SJCRH30 (cell line): Measurements from ENCODE around the gene KRTCAP2. TPM values are rescaled to one million over a fixed set of nuclear protein-coding genes. Genes with fewer than 3 reads are reported as not detected.

Experiments used
- DNase-seq, 2 experiments: peaks; one replicate each; pipeline ENCODE4 v3.0.0-alpha.2; 2015 to 2020
- H3K27ac ChIP-seq: fragments of 250-450 bp; sonication (Bioruptor Pico); 2 replicates; pipeline ENCODE4 v1.5.1; 2020; ENCODE audit warnings: mild to moderate bottlenecking, moderate library complexity
- H3K27me3 ChIP-seq: fragments of 250-450 bp; sonication (Bioruptor Pico); 2 replicates; pipeline ENCODE4 v1.5.1; 2020; ENCODE audit warnings: mild to moderate bottlenecking, moderate library complexity
- H3K36me3 ChIP-seq: fragments of 250-450 bp; sonication (Bioruptor Pico); 2 replicates; pipeline ENCODE4 v1.5.1; 2020; ENCODE audit warnings: mild to moderate bottlenecking, moderate library complexity
- H3K4me1 ChIP-seq: fragments of 250-450 bp; sonication (Bioruptor Pico); 2 replicates; pipeline ENCODE4 v1.5.1; 2020; ENCODE audit warnings: mild to moderate bottlenecking, moderate library complexity
- H3K4me3 ChIP-seq: fragments of 250-450 bp; sonication (Bioruptor Pico); 2 replicates; pipeline ENCODE4 v1.5.1; 2020; ENCODE audit warnings: mild to moderate bottlenecking, moderate library complexity
- H3K9me3 ChIP-seq: fragments of 250-450 bp; sonication (Bioruptor Pico); replicated peaks from 2 replicates; pipeline ENCODE4 v1.5.1; 2020; ENCODE audit warnings: mild to moderate bottlenecking, moderate library complexity
- total RNA-seq: library from RNA; depleted of rRNA; stranded (reverse); fragments of >200 nt; shearing (Covaris generic); gene quantifications from 2 replicates; pipeline ENCODE4 v1.2.3, GENCODE V29; 2014

KRTCAP2 gene
- total RNA-seq, 1 experiment from 2014 or later: 90.9 TPM

DNA sequence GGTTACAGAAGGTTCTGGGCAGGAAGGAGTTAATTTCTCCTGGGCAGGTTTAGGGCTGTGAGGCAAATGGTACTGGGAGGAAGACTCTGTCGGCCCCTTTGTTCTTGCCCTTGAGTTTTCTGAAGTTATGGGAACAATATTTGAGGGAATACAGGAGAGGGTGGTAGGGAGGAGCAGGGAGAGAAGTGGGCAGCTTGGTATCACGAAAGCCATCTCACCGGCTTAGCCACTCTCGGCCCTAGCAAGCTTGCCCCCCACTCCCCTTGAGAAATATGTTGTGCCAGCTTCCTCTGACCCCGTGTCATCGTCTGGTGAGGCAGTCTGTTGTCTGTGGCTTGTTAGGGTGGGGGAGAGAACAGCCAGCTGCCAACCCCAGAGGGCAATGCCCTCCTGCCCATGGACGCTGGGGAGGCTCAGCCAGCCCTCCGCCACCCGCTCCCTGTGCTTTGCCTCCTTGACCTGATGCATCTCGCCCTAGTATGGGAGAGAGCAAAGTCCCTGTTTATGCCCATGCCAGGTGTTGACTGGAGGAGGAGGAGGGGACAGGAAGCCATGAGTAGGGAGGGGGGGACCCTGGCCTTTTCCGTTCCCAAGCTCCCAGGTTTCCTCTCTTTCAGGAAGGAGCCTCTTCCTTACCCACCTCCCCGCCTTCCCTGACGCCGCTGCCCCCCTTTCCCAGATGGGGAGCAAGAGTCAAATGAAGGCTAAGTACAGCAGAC, 44.2 kb downstream of the KRTCAP2 start:
- H3K36me3 ChIP-seq: no peaks in the 10 kb centered on the region
- no peak overlapping the region for H3K27ac ChIP-seq
- DNase-seq: no peak
- peaks cover 49% of the 10 kb centered on the region for H3K4me1 ChIP-seq
- H3K27me3 ChIP-seq: peaks cover 11% of the 10 kb centered on the region; the same call in 1 of the 2 replicates
- no peaks in the 10 kb centered on the region for H3K9me3 ChIP-seq
- H3K4me3 ChIP-seq: no peak overlapping the region; the same call in 1 of the 2 replicates

DNA sequence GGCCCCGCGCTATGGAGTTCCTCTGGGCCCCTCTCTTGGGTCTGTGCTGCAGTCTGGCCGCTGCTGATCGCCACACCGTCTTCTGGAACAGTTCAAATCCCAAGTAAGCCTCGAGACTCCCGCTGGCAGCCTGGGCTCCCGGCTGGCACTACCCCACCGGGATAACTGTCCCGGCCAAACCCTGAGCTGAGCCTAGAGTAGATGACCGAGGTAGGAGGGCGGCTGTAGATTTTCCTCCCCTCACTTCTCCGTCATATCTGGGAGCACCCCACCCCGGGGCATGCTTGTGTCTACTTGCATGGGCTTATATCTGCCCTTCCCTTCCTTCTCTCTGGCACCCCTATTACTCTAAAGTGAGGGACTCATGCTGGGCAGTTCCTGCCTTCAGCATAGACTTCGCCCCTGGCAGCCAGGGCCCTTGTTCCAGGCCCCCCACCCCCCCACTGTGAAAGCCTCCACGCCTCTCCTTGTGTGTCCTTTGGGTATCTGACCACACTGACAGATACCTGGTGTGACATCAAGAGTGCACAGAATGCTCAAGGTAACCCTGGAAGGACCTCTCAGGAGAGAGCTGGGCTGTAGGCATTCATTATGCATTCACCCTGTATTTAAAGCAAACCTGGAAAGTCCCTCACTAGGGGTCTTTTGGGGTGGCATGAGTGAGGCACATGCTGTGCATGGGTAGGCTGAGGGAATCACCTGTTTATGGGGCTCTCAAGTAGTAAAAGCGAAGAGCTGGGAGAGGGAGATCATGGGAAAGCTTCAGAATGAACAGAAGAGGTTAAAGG, 44.9 kb downstream of the KRTCAP2 start:
- Histone ChIP-seq H3K4me3 (peak overlapping the region; percentile 58), H3K9me3 (no peaks in the 10 kb centered on the region), H3K4me1 (peaks cover 52% of the 10 kb centered on the region), H3K27ac (no peak overlapping the region), H3K27me3 (peaks cover 14% of the 10 kb centered on the region; the same call in 1 of the 2 replicates), H3K36me3 (no peaks in the 10 kb centered on the region)
- no peak for DNase-seq

DNA sequence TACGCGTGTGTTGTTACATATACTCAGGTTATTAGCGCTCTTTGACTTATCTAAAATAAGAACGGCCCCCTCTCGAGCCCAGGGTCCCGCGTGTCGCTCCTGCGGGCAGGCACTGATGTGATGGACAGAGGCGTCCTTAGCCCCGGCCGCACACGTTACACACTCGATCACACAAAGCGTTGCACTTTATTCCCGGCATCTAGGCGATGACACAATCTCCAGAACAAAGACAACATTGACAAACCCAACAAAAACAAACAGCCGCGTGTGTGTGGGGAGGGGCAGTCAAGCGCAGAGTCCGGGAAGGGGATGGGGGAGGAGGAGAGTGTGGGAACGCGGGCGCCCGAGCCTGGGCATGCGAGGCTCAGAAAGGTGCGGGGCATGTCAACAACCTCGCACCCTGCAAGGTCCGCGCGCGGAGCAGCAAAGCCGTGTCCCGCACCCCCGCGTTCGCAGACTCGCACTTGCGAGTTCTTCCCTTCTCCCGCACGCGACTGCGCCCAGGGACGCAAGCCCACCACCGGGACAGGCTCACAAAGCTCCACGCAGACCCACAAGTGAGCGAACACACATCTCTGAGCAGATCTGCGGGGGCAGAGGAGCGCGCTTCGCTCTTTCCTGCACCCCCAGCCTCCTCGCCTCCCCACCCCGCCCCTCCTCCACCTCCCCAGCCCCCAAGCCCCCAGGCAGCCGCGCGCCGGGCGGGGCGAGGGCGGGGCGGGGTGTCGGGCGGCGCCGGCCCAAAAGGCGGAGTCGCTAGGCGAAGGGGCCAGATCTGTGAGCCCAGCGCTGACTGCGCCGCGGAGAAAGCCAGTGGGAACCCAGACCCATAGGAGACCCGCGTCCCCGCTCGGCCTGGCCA, 45.8 kb downstream of the KRTCAP2 start, which contains the start of gene EFNA1:
TSS of gene EFNA1 (plus strand) at position 772 of the 862 bp plus-strand sequence. CDS start 102 bp downstream, outside the sequence.
- H3K27me3 ChIP-seq: peaks cover 14% of the 10 kb centered on the region; the same call in 1 of the 2 replicates
- peak within 1 kb of the TSS; percentile 18; the same call in 1 of the 2 replicates for H3K27ac ChIP-seq
- no peaks in the 10 kb centered on the region for H3K36me3 ChIP-seq
- H3K9me3 ChIP-seq: no peaks in the 10 kb centered on the region
- peaks cover 52% of the 10 kb centered on the region for H3K4me1 ChIP-seq
- H3K4me3 ChIP-seq: peak within 1 kb of the TSS; percentile 58
- peak; percentile 44 to 57 for DNase-seq

DNA sequence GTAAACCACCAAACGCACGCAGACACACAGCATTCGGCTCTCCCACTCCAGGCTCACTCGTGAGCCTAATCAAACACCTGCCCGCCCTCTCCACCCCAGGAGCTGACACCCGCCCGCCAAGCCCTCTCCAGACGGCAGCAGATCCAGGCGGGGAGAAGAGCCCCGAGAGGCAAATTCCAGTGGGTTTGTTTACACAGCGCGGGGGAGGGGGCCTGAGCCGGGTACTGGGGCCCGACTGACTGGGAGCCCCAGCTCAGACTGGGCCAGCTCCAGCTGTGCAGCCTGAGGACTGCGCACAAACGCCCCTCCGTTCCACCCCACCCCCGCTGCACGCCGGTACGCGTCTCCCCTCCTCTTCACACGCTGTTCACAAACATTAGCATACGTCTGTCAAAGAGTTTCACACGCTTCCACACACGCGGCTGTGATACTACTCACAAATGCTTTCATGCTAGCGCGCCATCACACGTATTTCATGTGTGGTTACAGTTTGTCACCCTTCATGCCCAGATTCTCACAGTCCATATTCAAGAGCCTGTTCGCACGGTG, 46.5 kb downstream of the KRTCAP2 start:
- Histone ChIP-seq H3K27ac (peak overlapping the region; percentile 18; the same call in 1 of the 2 replicates), H3K27me3 (peaks cover 14% of the 10 kb centered on the region; the same call in 1 of the 2 replicates), H3K4me1 (peaks cover 52% of the 10 kb centered on the region), H3K9me3 (no peaks in the 10 kb centered on the region), H3K4me3 (peak overlapping the region; percentile 58), H3K36me3 (no peaks in the 10 kb centered on the region)
- DNase-seq: peak; percentile 48 to 56

DNA sequence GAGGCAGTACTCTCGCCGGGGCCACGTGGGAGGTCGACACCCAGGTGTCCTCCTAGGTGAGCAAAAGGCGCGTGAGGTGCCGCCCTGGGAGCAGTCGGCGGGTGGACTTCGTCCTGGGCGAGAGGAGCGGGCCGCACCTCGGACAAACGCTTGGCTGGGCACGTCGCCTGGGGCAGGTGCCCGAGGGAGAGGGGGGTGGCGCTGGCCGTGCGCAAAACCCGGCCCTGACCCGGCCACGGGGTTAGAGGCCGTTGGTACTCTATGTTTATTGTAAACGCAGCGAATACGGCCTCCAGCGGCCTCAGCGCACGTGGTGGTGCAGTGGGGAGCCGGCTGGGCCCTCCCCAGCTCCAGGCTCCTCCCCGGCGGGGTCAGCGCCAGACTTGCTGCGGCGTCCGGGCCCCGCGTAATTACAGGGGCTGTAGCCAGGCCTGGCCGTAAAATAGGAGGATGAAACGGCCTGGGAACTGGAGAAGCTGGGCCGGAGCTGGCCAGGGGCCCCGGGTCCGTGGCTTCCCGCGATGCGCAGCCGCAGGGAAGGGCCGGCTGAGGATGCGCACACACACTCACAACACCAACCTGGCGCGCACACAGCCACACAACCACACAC, 47.1 kb downstream of the KRTCAP2 start:
- no peaks in the 10 kb centered on the region for H3K9me3 ChIP-seq
- H3K4me1 ChIP-seq: peaks cover 52% of the 10 kb centered on the region
- peak in 1 of 2 experiments; percentile 48 for DNase-seq
- peak overlapping the region; percentile 58 for H3K4me3 ChIP-seq
- H3K27me3 ChIP-seq: peaks cover 14% of the 10 kb centered on the region; the same call in 1 of the 2 replicates
- H3K27ac ChIP-seq: no peak overlapping the region
- H3K36me3 ChIP-seq: no peaks in the 10 kb centered on the region

DNA sequence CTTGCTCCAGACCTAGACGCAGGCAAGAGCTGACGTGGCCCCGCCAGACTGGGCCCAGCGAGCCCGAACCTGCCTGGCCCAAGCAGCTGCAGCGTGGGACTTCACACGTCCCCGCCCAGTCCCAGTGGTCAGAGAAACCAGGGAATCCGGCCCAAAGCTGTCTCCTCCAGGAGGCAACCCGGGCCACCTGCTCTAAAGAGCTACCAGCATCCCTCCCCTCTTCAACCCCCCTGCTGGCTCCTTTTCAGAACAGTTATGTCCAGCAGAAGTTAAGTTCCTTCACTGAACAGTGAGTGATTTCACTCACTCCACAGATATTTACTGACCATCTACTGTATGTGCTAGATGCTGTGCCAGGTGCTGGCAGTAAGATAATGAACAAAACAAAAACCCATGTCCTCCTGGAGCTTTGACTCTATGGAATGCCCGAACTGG, 47.6 kb downstream of the KRTCAP2 start:
- H3K4me3 ChIP-seq: peak overlapping the region; percentile 58; the same call in 1 of the 2 replicates
- H3K4me1 ChIP-seq: peaks cover 52% of the 10 kb centered on the region
- H3K36me3 ChIP-seq: no peaks in the 10 kb centered on the region
- peaks cover 14% of the 10 kb centered on the region; the same call in 1 of the 2 replicates for H3K27me3 ChIP-seq
- DNase-seq: no peak
- no peak overlapping the region for H3K27ac ChIP-seq
- no peaks in the 10 kb centered on the region for H3K9me3 ChIP-seq

DNA sequence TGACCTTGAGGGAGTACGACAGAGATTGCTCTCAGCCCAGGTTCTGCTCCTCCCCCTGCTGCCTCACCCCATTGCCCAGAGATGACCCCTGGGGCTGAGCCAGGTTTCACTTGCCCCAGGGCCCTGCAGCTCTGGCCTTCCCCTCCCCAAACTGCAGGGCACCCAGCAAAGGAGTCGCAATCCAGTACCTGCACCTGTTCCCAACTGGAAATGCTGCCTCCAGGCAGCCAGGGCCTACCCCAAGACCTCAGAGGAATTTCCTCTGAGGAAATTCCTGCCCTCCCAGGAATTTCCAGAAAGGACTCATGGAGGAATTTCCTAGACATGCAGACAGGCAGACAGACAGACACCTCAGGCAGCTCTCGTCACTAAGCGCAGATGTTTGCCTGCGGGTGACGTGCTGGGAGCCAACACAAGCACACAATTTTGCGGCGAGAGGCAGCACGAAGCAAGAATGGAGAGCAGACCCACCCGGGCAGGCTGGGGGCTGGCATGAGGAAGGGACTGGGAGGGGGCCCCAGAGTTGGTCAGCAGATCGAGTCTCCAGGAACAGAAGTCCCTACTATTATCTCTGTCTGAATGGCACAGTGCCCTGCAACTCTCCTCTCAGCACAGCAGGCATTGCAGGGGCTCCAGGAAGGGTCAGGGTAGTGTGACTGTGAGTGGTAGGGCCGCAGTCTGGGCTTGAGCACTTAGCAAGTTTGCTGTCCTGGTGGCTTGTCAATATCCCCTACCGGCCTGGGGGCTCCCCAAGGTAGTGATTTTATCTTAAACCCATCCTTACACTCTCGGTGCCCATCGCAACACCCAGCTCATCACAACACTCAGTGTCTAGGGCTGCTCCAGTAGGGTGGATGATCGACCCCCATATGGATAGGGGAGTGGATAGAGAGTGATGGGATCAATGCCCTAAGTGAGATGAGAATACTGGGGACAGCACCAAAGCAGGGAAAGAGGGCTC, 48.3 kb downstream of the KRTCAP2 start:
- Histone ChIP-seq H3K36me3 (no peaks in the 10 kb centered on the region), H3K27ac (peak overlapping the region; percentile 1; the same call in 1 of the 2 replicates), H3K4me3 (no peak overlapping the region), H3K4me1 (peaks cover 49% of the 10 kb centered on the region), H3K27me3 (peaks cover 14% of the 10 kb centered on the region; the same call in 1 of the 2 replicates), H3K9me3 (no peaks in the 10 kb centered on the region)
- peak; percentile 53 to 57 for DNase-seq

DNA sequence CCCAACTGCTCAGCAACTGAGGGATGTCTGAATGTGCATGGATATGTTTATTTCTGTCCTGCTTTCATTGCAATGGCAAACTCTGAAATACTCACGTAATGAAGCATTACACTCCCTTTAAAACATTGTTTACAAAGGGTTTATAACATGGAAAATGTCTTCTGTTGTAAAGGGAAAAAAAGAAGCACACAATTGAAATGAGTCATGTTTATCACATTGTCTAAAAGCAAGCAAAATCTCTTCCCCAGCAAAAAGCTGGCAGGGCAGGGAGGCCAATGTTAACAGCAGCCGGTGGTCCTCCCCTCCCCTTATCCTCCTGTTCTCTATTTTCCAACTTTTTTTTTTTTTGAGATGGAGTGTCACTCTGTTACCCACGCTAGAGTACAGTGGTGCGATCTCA, 49.3 kb downstream of the KRTCAP2 start:
- H3K9me3 ChIP-seq: no peaks in the 10 kb centered on the region
- DNase-seq: no peak
- peaks cover 39% of the 10 kb centered on the region for H3K4me1 ChIP-seq
- H3K4me3 ChIP-seq: no peak overlapping the region
- H3K27ac ChIP-seq: no peak overlapping the region
- H3K36me3 ChIP-seq: no peaks in the 10 kb centered on the region
- peaks cover 13% of the 10 kb centered on the region; the same call in 1 of the 2 replicates for H3K27me3 ChIP-seq

DNA sequence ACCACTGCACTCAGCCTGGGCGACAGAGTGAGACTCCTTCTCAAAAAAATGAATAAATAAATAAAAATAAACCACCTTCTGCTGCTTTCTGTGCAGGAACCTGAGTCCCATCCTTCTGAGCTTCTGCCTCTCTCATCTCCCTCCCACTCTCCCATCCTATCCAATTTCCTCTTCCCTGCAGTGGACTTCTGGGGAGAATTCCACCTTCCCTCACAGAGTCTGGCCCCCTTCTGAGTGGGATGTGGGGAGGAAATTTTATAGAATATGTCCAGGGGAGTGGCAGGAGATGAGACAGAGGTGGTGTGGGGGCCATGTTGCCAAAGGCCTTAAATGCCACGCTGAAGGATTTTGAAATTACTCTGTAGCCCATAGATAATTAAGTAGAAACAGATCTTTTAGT, 50.8 kb downstream of the KRTCAP2 start:
- Histone ChIP-seq H3K27ac (no peak overlapping the region), H3K36me3 (no peaks in the 10 kb centered on the region), H3K4me3 (no peak overlapping the region), H3K27me3 (0 out of 2 replicates have a peak, but pooled peaks cover 6% of the 10 kb centered on the region), H3K9me3 (no peaks in the 10 kb centered on the region), H3K4me1 (peaks cover 33% of the 10 kb centered on the region)
- no peak for DNase-seq

DNA sequence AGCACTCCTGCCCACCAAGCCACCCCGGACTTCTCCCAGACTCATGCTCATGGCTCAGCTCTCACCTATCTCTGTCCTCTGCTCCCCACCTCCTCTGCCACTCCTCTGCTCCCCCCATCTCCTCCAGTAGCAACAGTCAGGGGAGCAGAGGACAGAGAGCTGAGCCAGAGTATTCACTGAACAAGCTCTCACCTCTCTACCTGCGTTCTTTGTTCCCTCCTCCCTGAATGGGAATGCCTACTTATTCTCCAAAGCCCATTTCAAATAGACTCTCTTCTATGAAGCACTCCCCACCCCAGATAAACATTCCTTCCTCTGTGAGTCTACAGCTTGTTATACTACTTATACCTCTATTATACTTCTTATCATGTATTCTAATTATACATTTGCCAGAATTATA, 51.9 kb downstream of the KRTCAP2 start:
- 0 out of 2 replicates have a peak, but pooled peaks cover 6% of the 10 kb centered on the region for H3K27me3 ChIP-seq
- DNase-seq: no peak

DNA sequence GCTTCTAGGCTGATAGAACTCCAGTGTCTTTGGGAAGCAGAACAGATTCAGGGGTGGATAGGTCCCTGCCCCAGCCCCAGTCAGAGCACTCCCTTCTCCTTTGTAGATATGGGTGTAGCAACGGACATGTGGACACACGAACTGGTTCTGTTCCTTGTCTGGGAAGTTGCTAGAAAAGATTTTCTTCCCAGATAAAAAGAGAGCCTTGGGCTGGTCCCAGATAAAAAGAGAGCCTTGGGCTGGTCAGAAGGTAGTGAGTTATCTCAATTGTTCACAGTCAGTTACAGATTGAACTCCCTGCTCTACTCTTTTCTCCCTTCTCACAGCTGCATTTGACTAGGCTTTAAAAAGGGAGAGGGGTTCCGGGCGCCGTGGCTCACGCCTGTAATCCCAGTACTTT, 52.9 kb downstream of the KRTCAP2 start:
- H3K4me3 ChIP-seq: no peak overlapping the region
- no peak overlapping the region for H3K27ac ChIP-seq
- 0 out of 2 replicates have a peak, but pooled peaks cover 3% of the 10 kb centered on the region for H3K27me3 ChIP-seq
- H3K4me1 ChIP-seq: peaks cover 17% of the 10 kb centered on the region
- H3K9me3 ChIP-seq: no peaks in the 10 kb centered on the region
- no peaks in the 10 kb centered on the region for H3K36me3 ChIP-seq
- no peak for DNase-seq

More for the DNA sequence above, 51.9 kb downstream of the KRTCAP2 start:
- peaks cover 26% of the 10 kb centered on the region for H3K4me1 ChIP-seq
- no peaks in the 10 kb centered on the region for H3K36me3 ChIP-seq
- no peak overlapping the region for H3K4me3 ChIP-seq
- H3K27ac ChIP-seq: no peak overlapping the region
- no peaks in the 10 kb centered on the region for H3K9me3 ChIP-seq
